Vagina (tissue), 2 donors: ENCODE measurements around the gene TMC3. TPM values are rescaled to one million over a fixed set of nuclear protein-coding genes. Genes with fewer than 3 reads are reported as not detected.

Experiments
- DNase-seq, 2 donors: peaks; one replicate each; pipeline ENCODE4 v3.0.0-alpha.2; 2017; ENCODE audit errors: extremely low spot score in 2 of 2
- H3K27ac ChIP-seq: fragments of 200-600 bp; sonication (generic); one replicate; pipeline ENCODE4 v1.5.1; 2019
- H3K27me3 ChIP-seq: fragments of 200-600 bp; sonication (generic); one replicate; pipeline ENCODE4 v1.5.1; 2019
- H3K36me3 ChIP-seq, 2 donors: fragments of 200-600 bp; sonication (generic); one replicate each; pipeline ENCODE4 v1.5.1; 2017 to 2019
- H3K4me1 ChIP-seq: fragments of 200-600 bp; sonication (generic); one replicate; pipeline ENCODE4 v1.5.1; 2019
- H3K4me3 ChIP-seq, 2 donors: fragments of 200-600 bp; sonication (generic); 1 replicate in 1 of 2; 2 replicates in 1 of 2; pipeline ENCODE4 v1.5.1; 2016 to 2019
- H3K9me3 ChIP-seq: fragments of 200-600 bp; sonication (generic); one replicate; pipeline ENCODE4 v1.5.1; 2019
- POLR2A ChIP-seq, 2 donors: fragments of 450-650 bp; IDR thresholded peaks; one replicate each; pipeline ENCODE4 v1.6.1; 2017; ENCODE audit warnings: antibody characterized with exemption in 2 of 2, mild to moderate bottlenecking in 2 of 2, moderate library complexity in 2 of 2
- POLR2AphosphoS5 ChIP-seq, 2 donors: sonication (generic); formaldehyde crosslinking; IDR thresholded peaks; one replicate each; pipeline ENCODE4 v1.9.0; 2017; ENCODE audit warnings: antibody characterized with exemption in 2 of 2, mild to moderate bottlenecking in 2 of 2, low read depth in 1 of 2; ENCODE audit not compliant: insufficient read depth in 1 of 2
- intact Hi-C: fragments of 100-400 bp; cut with DNase I; formaldehyde crosslinking; loops from one replicate; pipeline ENCODE4 v1.15.1; 2023
- total RNA-seq: library from RNA; depleted of rRNA; stranded (reverse); fragments of >200 nt; gene quantifications from one replicate; pipeline ENCODE4 v1.2.3, GENCODE V29; 2016
- TF ChIP-seq, protein P1 (sequence below), 3 experiments: fragments of 450-650 bp in 2 of 3; fragments of 200-600 bp in 1 of 3; sonication (generic) in 1 of 3; IDR thresholded peaks; one replicate each; pipeline ENCODE4 v1.5.1; 2017 to 2019; ENCODE audit warnings: antibody characterized with exemption in 3 of 3, mild to moderate bottlenecking in 2 of 3, moderate library complexity in 2 of 3

TMC3 gene
- total RNA-seq, 1 donor from 2014 or later = 2.7 TPM

DNA sequence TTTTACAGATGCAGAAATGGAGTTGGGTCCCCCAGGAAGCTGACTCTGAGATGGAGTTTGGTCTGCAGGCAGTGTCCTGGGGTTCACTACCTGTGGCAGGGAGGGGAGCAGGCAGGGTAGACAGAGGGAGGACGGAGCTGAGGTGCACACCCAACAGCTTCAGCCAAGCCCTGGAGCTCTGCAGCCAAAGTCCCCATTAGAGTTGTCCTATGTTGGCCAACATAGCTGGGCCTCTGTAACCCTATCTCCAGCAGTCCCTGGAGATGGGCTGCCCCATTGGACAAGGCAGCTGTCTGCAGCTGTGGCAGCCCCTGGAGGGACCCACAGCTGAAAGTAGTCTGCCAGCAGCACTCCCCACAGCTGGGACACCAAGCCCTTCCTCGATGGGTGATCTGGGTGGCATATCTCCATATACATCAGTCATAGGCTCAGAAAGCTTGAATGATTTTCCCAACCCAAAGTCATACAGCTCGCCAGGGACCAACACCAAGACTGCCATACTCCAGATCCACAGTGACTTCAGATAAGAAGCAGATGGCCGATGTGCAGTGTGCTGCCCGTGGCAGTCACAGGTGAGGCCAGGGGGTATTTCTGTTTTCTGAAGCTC is 82.0 kb downstream of the TMC3 start:
- peaks cover 44% of the 10 kb centered on the region for H3K4me1 ChIP-seq
- H3K4me3 ChIP-seq = no peak overlapping the region
- intact Hi-C loops = no loop called here
- no peak for DNase-seq
- TF ChIP-seq POLR2A (IDR thresholded peaks at IDR 0.05) (no peak), POLR2AphosphoS5 (IDR thresholded peaks at IDR 0.05; ENCODE audit: insufficient read depth in 1 of 2, low read depth in 1 of 2) (no peak)
- TF ChIP-seq, protein P1, sequence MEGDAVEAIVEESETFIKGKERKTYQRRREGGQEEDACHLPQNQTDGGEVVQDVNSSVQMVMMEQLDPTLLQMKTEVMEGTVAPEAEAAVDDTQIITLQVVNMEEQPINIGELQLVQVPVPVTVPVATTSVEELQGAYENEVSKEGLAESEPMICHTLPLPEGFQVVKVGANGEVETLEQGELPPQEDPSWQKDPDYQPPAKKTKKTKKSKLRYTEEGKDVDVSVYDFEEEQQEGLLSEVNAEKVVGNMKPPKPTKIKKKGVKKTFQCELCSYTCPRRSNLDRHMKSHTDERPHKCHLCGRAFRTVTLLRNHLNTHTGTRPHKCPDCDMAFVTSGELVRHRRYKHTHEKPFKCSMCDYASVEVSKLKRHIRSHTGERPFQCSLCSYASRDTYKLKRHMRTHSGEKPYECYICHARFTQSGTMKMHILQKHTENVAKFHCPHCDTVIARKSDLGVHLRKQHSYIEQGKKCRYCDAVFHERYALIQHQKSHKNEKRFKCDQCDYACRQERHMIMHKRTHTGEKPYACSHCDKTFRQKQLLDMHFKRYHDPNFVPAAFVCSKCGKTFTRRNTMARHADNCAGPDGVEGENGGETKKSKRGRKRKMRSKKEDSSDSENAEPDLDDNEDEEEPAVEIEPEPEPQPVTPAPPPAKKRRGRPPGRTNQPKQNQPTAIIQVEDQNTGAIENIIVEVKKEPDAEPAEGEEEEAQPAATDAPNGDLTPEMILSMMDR (IDR thresholded peaks at IDR 0.05) = no peak
- no peaks in the 10 kb centered on the region for H3K27me3 ChIP-seq
- peaks cover 0 to 19% of the 10 kb centered on the region in 2 donors for H3K36me3 ChIP-seq
- no peaks in the 10 kb centered on the region for H3K9me3 ChIP-seq
- no peak overlapping the region for H3K27ac ChIP-seq

DNA sequence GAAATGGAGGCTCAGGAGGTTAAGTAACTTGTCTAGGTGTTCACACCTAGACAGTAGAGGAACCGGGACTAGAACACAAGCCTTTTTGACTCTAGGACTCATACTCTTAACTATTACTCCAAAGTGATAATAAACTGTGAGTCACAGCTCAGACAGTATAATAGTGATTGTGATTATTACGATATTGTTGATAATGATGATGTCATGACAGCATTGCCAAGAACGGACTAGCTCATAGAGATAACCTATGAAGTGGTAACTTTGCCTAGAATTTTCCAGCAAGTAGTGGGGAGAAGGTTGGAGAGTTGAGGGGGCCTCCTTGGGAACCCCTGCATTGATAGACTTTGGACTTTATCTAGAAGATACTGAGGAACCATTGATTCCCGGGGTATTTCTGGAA is 84.1 kb downstream of the TMC3 start:
- TF ChIP-seq POLR2AphosphoS5 (IDR thresholded peaks at IDR 0.05; ENCODE audit: insufficient read depth in 1 of 2, low read depth in 1 of 2) (no peak), POLR2A (IDR thresholded peaks at IDR 0.05) (no peak)
- TF ChIP-seq, protein P1 (IDR thresholded peaks at IDR 0.05) = no peak
- Histone ChIP-seq H3K9me3 (no peaks in the 10 kb centered on the region), H3K4me3 (no peak overlapping the region), H3K27ac (no peak overlapping the region), H3K4me1 (peaks cover 24% of the 10 kb centered on the region), H3K27me3 (no peaks in the 10 kb centered on the region), H3K36me3 (peaks cover 0 to 19% of the 10 kb centered on the region in 2 donors)
- DNase-seq = no peak
- intact Hi-C loops = no loop called here

DNA sequence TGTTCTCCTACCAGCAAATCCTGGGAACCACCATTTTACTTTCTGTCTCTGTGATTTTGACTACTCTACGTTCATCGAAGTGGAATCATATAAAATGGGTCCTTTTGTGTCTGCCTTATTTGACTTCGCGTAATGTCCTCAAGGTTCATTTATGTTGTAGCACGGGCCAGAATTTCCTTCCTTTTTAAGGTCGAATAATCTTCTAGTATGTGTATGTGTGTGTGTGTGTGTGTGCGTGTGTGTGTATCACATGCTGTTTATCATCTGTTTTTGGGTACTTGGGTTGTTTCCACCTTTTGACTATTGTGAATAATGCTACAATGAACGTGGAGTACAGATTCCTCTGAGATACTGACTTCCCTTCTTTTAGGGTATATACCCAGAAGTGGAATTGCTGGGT is 85.4 kb downstream of the TMC3 start:
- Histone ChIP-seq H3K27ac (no peak overlapping the region), H3K4me3 (no peak overlapping the region), H3K36me3 (peaks cover 0 to 19% of the 10 kb centered on the region in 2 donors), H3K4me1 (peaks cover 11% of the 10 kb centered on the region), H3K9me3 (no peaks in the 10 kb centered on the region), H3K27me3 (no peaks in the 10 kb centered on the region)
- no peak for TF ChIP-seq POLR2AphosphoS5 (IDR thresholded peaks at IDR 0.05; ENCODE audit: insufficient read depth in 1 of 2, low read depth in 1 of 2)
- DNase-seq = no peak
- intact Hi-C loops = no loop called here

DNA sequence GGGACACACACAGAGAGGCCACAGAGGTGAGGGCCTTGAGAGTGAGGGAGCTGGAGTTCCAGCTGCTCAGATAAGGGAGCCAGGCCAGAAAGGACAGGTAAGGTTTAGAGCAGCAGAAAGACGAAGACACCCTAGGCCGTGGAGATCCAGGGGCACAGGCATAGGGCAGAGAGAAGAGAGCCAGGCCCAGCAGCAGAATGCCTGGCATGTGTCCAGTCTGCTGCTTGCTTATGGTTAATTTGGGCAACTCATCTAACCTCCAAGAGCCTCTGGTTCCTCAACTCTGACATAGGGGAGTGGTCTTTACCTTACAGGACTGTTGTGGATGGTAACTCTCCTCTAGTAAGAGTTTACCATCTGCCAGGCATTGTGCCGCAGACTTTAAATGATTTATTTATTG is 86.0 kb downstream of the TMC3 start:
- H3K4me1 ChIP-seq = peaks cover 5% of the 10 kb centered on the region
- H3K4me3 ChIP-seq = no peak overlapping the region
- H3K9me3 ChIP-seq = no peaks in the 10 kb centered on the region
- no peak for TF ChIP-seq POLR2AphosphoS5 (IDR thresholded peaks at IDR 0.05; ENCODE audit: insufficient read depth in 1 of 2, low read depth in 1 of 2)
- TF ChIP-seq POLR2A (IDR thresholded peaks at IDR 0.05) = no peak
- TF ChIP-seq, protein P1 (IDR thresholded peaks at IDR 0.05) = no peak
- intact Hi-C loops = no loop called here
- peaks cover 0 to 17% of the 10 kb centered on the region in 2 donors for H3K36me3 ChIP-seq
- H3K27me3 ChIP-seq = no peaks in the 10 kb centered on the region
- no peak overlapping the region for H3K27ac ChIP-seq
- no peak for DNase-seq

DNA sequence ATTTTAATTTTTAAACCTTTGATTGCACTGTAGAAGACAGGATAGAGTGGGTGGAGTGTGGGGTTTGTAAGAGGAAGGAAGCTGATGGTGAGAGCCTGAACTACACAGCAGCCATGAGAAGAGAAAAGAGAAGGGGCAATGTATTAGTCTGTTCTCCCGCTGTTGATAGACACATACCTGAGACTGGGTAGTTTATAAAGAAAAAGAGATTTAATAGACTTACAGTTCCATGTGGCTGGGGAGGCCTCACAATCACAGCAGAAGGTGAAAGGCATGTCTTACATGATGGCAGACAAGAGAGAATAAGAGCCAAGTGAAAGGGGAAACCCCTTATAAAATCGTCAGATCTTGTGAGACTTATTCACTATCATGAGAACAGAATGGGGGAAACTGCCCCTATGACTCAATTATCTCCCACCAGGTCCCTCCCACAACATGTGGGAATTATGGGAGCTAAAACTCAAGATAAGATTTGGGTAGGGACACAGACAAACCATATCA is 87.3 kb downstream of the TMC3 start:
- Histone ChIP-seq H3K27ac (no peak overlapping the region), H3K9me3 (no peaks in the 10 kb centered on the region), H3K36me3 (peaks cover 0 to 5% of the 10 kb centered on the region in 2 donors), H3K4me3 (no peak overlapping the region), H3K27me3 (no peaks in the 10 kb centered on the region), H3K4me1 (no peaks in the 10 kb centered on the region)
- TF ChIP-seq POLR2A (IDR thresholded peaks at IDR 0.05) (no peak), POLR2AphosphoS5 (IDR thresholded peaks at IDR 0.05; ENCODE audit: insufficient read depth in 1 of 2, low read depth in 1 of 2) (no peak)
- TF ChIP-seq, protein P1 (IDR thresholded peaks at IDR 0.05) = no peak
- intact Hi-C loops = no loop called here
- no peak for DNase-seq
